A673 (cell line): ENCODE measurements around the gene ITGA11. TPM values are rescaled to one million over a fixed set of nuclear protein-coding genes. Genes with fewer than 3 reads are reported as not detected.

Experiments used
- BruUV-seq: library from RNA; stranded (reverse); fragments of 400-500 nt; replicated peaks from 2 replicates; lab custom pipeline; 2021; lab: Mats Ljungman, UMichigan
- CTCF ChIA-PET: fragments of 300-600 bp; sonication (Branson Sonifier 250); formaldehyde crosslinking; loops from one replicate; lab custom pipeline; 2022; ENCODE audit warnings: antibody characterized with exemption; lab: Charles Lee
- POLR2A ChIA-PET: fragments of 300-600 bp; sonication (Branson Sonifier 250); formaldehyde crosslinking; loops from one replicate; lab custom pipeline; 2022; ENCODE audit warnings: antibody characterized with exemption; ENCODE audit not compliant: low non-redundant PET; lab: Charles Lee
- DNase-seq: peaks from one replicate; pipeline ENCODE4 v3.0.0-alpha.2; 2015; ENCODE audit warnings: low spot score
- H3K27ac ChIP-seq: fragments of 200-600 bp; sonication (generic); 2 replicates; pipeline ENCODE4 v1.5.1; 2016; ENCODE audit warnings: mixed run types, low read depth, mild to moderate bottlenecking, mixed read lengths, antibody characterized with exemption, low read length; ENCODE audit not compliant: poor library complexity, severe bottlenecking
- H3K27me3 ChIP-seq: fragments of 200-600 bp; sonication (generic); replicated peaks from 2 replicates; pipeline ENCODE4 v1.6.1; 2017; ENCODE audit warnings: mixed run types, low read depth, mild to moderate bottlenecking, mixed read lengths, antibody characterized with exemption, low read length; ENCODE audit not compliant: insufficient read depth, poor library complexity
- H3K36me3 ChIP-seq: fragments of 200-600 bp; sonication (generic); 2 replicates; pipeline ENCODE4 v1.6.1; 2016; ENCODE audit warnings: mixed run types, mild to moderate bottlenecking, mixed read lengths, antibody characterized with exemption, low read length; ENCODE audit not compliant: insufficient read depth, poor library complexity, severe bottlenecking
- H3K4me1 ChIP-seq: fragments of 200-600 bp; sonication (generic); 2 replicates; pipeline ENCODE4 v1.6.1; 2017; ENCODE audit warnings: mixed run types, mild to moderate bottlenecking, mixed read lengths, antibody characterized with exemption, low read length; ENCODE audit not compliant: insufficient read depth, poor library complexity, severe bottlenecking
- H3K4me3 ChIP-seq: fragments of 200-600 bp; sonication (generic); 2 replicates; pipeline ENCODE4 v1.5.1; 2016; ENCODE audit warnings: low read depth, mixed run types, mild to moderate bottlenecking, mixed read lengths, low read length; ENCODE audit not compliant: poor library complexity, severe bottlenecking
- H3K9me3 ChIP-seq: fragments of 200-600 bp; sonication (generic); 2 replicates; pipeline ENCODE4 v1.6.1; 2016; ENCODE audit warnings: mixed run types, low read depth, mild to moderate bottlenecking, mixed read lengths, antibody characterized with exemption, low read length; ENCODE audit not compliant: poor library complexity, severe bottlenecking
- CTCF ChIP-seq: fragments of 300-800, 200-600 bp; sonication (generic); conservative IDR thresholded peaks from 2 replicates; pipeline ENCODE4 v1.5.1; 2017; ENCODE audit warnings: low read depth, mild to moderate bottlenecking, antibody characterized with exemption, low read length, moderate library complexity, mixed read lengths
- EZH2 ChIP-seq: fragments of 200-600 bp; sonication (generic); IDR thresholded peaks from 2 replicates; pipeline ENCODE4 v1.6.1; 2017; ENCODE audit warnings: borderline replicate concordance, low read depth, mild to moderate bottlenecking, mixed read lengths, antibody characterized with exemption, low read length; ENCODE audit not compliant: poor library complexity, severe bottlenecking
- intact Hi-C: fragments of 100-400 bp; cut with micrococcal nuclease; formaldehyde crosslinking; loops from one replicate; pipeline ENCODE4 v1.10.0; 2022; ENCODE audit not compliant: unreplicated experiment
- total RNA-seq: library from RNA; stranded (reverse); gene quantifications from 2 replicates; pipeline ENCODE4 v1.2.3, GENCODE V29; 2021

Gene ITGA11
- total RNA-seq, 1 experiment from 2014 or later, result 0.45 TPM

DNA sequence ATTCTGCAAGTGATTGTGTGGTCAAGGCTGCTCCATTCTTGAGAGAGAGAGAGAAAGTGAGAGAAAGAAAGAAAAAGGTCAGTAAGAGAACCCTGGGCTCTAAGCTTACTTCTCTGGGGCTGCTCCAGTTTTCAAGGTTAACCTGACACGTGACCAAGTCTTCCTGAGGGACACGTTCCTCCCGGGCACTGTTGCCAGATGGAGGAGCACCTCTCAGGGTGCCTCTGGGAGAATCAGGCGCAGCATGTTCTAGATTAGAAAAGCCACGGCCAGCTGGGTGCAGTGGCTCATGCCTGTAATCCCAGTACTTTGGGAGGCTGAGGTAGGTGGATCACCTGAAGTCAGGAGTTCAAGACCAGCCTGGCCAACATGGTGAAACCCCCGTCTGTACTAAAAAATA, 60.8 kb downstream of the ITGA11 start:
- ChIA-PET CTCF (no interaction called here), POLR2A (no interaction called here)
- Histone ChIP-seq H3K27ac (no peak overlapping the region), H3K9me3 (no peaks in the 10 kb centered on the region), H3K27me3 (no peaks in the 10 kb centered on the region), H3K36me3 (no peaks in the 10 kb centered on the region), H3K4me1 (no peaks in the 10 kb centered on the region), H3K4me3 (no peak overlapping the region)
- TF ChIP-seq EZH2, result no peak
- no peak for TF ChIP-seq CTCF
- DNase-seq, result no peak
- intact Hi-C loops, result no loop called here
- no TSS peak for BruUV-seq

GRCh38 chr15:68370768-68371151, 61.2 kb downstream of the ITGA11 start:
- DNase-seq, result no peak
- no TSS peak for BruUV-seq
- CTCF ChIA-PET, result no interaction called here
- TF ChIP-seq CTCF (no peak), EZH2 (no peak)
- intact Hi-C loops, result no loop called here
- POLR2A ChIA-PET, result no interaction called here
- no peaks in the 10 kb centered on the region for H3K9me3 ChIP-seq
- no peaks in the 10 kb centered on the region for H3K4me1 ChIP-seq
- no peak overlapping the region for H3K4me3 ChIP-seq
- H3K27ac ChIP-seq, result no peak overlapping the region
- H3K36me3 ChIP-seq, result no peaks in the 10 kb centered on the region
- H3K27me3 ChIP-seq, result no peaks in the 10 kb centered on the region

DNA sequence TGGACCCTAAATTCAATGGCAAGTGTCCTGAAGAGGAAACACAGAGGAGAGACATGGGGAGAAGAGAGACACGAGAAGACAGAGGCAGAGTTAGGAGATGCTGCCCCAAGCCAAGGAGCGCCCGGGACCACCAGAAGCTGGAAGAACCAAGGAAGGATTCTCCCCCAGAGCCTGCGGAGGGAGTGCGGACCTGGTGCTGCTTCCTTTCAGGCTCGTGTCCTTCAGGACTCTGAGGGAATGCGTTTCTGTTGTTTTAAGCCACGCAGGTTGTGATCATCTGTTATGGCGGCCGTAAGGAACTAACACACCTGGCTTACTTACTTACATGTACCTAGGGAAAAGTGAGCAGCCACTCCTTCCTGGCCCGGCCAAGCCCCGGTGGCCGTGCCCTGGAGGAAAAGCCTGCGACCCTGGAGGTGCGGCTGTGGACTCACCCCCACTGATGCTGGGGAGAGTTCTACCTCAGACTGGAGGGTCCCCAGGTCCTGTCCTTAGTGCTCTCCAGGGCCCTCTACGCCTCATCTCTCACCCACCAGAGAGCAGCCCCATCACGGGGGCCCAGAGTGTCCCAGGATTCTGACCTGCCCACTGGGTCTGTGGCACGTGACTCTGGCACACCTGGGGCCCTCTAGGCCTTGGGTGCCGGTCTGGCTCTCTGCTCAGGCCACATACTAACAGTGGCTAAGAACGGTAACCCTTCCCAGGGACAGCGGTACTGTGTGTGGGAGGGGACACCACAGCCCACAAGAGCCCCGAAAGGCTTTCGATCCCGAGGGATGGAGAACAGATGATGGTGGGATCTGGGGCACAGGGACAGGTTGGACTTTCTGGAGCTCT, 61.8 kb downstream of the ITGA11 start:
- Histone ChIP-seq H3K4me3 (no peak overlapping the region), H3K36me3 (no peaks in the 10 kb centered on the region), H3K9me3 (no peaks in the 10 kb centered on the region), H3K4me1 (no peaks in the 10 kb centered on the region), H3K27ac (no peak overlapping the region), H3K27me3 (no peaks in the 10 kb centered on the region)
- ChIA-PET CTCF (no interaction called here), POLR2A (no interaction called here)
- no peak for DNase-seq
- TF ChIP-seq CTCF, result no peak
- TF ChIP-seq EZH2, result no peak
- intact Hi-C loops, result no loop called here
- BruUV-seq, result no TSS peak
